ENCODE data around the gene LINGO3. TPM values are rescaled to one million over a fixed set of nuclear protein-coding genes. Genes with fewer than 3 reads are reported as not detected.

Gene LINGO3
- polyA plus RNA-seq, 1 donor from 2014 or later: 2.7 TPM

- no peaks in the 10 kb centered on the region for H3K9me3 ChIP-seq (ENCODE audit: low read length)
- no peaks in the 10 kb centered on the region for H3K36me3 ChIP-seq (ENCODE audit: insufficient read depth, low read length)
- H3K27me3 ChIP-seq (ENCODE audit: insufficient read depth, low read depth, low read length): no peaks in the 10 kb centered on the region
- H3F3A ChIP-seq (ENCODE audit: insufficient read depth, low read length, poor library complexity, severe bottlenecking): no peaks in the 10 kb centered on the region
- no peak overlapping the region for H3K27ac ChIP-seq (ENCODE audit: low read length)
- H2AFZ ChIP-seq (ENCODE audit: low read depth, low read length): no peak overlapping the region
- TF ChIP-seq CTCF (IDR thresholded peaks at IDR 0.05; ENCODE audit: poor library complexity, severe bottlenecking) (no peak), EP300 (conservative IDR thresholded peaks at IDR 0.05; ENCODE audit: poor library complexity, severe bottlenecking) (no peak), TAF1 (IDR thresholded peaks at IDR 0.05; ENCODE audit: low read depth) (no peak), POLR2AphosphoS5 (IDR thresholded peaks at IDR 0.05) (no peak), REST (IDR thresholded peaks at IDR 0.05; ENCODE audit: borderline replicate concordance) (no peak)
- no peak overlapping the region for H3K4me3 ChIP-seq (ENCODE audit: low read length)
- H3K79me2 ChIP-seq (replicated peaks; ENCODE audit: insufficient read depth, low read length): peaks cover 48% of the 10 kb centered on the region
- H3K4me2 ChIP-seq (ENCODE audit: low read length): no peak overlapping the region
- H3K9ac ChIP-seq (ENCODE audit: low read length): no peak overlapping the region
- H3K9me2 ChIP-seq (ENCODE audit: insufficient read depth, low read length): no peaks in the 10 kb centered on the region
- no peaks in the 10 kb centered on the region for H4K20me1 ChIP-seq (ENCODE audit: insufficient read depth)
Measured at GRCh38 chr19:2333807-2334211, 25.9 kb upstream of the LINGO3 start.

- Histone ChIP-seq H3K27me3 (ENCODE audit: insufficient read depth, low read depth, low read length) (no peaks in the 10 kb centered on the region), H3K9ac (ENCODE audit: low read length) (no peak overlapping the region), H4K20me1 (ENCODE audit: insufficient read depth) (no peaks in the 10 kb centered on the region), H3F3A (ENCODE audit: insufficient read depth, low read length, poor library complexity, severe bottlenecking) (no peaks in the 10 kb centered on the region), H3K9me2 (ENCODE audit: insufficient read depth, low read length) (no peaks in the 10 kb centered on the region), H3K4me3 (ENCODE audit: low read length) (no peak overlapping the region), H3K9me3 (ENCODE audit: low read length) (no peaks in the 10 kb centered on the region), H3K79me2 (replicated peaks; ENCODE audit: insufficient read depth, low read length) (peaks cover 50% of the 10 kb centered on the region), H2AFZ (ENCODE audit: low read depth, low read length) (no peak overlapping the region), H3K36me3 (ENCODE audit: insufficient read depth, low read length) (no peaks in the 10 kb centered on the region), H3K4me2 (ENCODE audit: low read length) (no peak overlapping the region), H3K27ac (ENCODE audit: low read length) (no peak overlapping the region)
- no peak for TF ChIP-seq CTCF (IDR thresholded peaks at IDR 0.05; ENCODE audit: poor library complexity, severe bottlenecking)
- no peak for TF ChIP-seq EP300 (conservative IDR thresholded peaks at IDR 0.05; ENCODE audit: poor library complexity, severe bottlenecking)
- no peak for TF ChIP-seq TAF1 (IDR thresholded peaks at IDR 0.05; ENCODE audit: low read depth)
- TF ChIP-seq MXI1 (conservative IDR thresholded peaks at IDR 0.05; ENCODE audit: poor library complexity, severe bottlenecking): no peak
- TF ChIP-seq REST (IDR thresholded peaks at IDR 0.05; ENCODE audit: borderline replicate concordance): no peak
- TF ChIP-seq POLR2AphosphoS5 (IDR thresholded peaks at IDR 0.05): no peak
- TF ChIP-seq EZH2 (IDR thresholded peaks at IDR 0.05; ENCODE audit: borderline replicate concordance, insufficient read depth, low read length, poor library complexity, severe bottlenecking): no peak
- TF ChIP-seq SMC3 (conservative IDR thresholded peaks at IDR 0.05; ENCODE audit: poor library complexity): no peak
- TF ChIP-seq RAD21 (conservative IDR thresholded peaks at IDR 0.05): no peak
Measured at GRCh38 chr19:2333027-2333806, 25.3 kb upstream of the LINGO3 start.

Data from neural cell (in vitro differentiated cells).